ENCODE measurements around the gene PCF11.

GRCh38 chr11:83159902-83160865, 3.3 kb downstream of the PCF11 start:
- TF ChIP-seq ZNF274 (IDR thresholded peaks at IDR 0.05; ENCODE audit: low read depth, low read length) (no peak), YY1 (IDR thresholded peaks at IDR 0.05; ENCODE audit: insufficient read depth, insufficient read length) (no peak), SUZ12 (IDR thresholded peaks at IDR 0.05; ENCODE audit: extremely low read depth, insufficient read depth, insufficient read length) (no peak)

Data from NT2/D1 (cell line).